ENCODE data around the gene TRAPPC6A. TPM values are rescaled to one million over a fixed set of nuclear protein-coding genes. Genes with fewer than 3 reads are reported as not detected.

The TRAPPC6A gene
- total and polyA plus RNA-seq, 2 experiments from 2014 or later: 29.4 to 74.7 TPM

DNA sequence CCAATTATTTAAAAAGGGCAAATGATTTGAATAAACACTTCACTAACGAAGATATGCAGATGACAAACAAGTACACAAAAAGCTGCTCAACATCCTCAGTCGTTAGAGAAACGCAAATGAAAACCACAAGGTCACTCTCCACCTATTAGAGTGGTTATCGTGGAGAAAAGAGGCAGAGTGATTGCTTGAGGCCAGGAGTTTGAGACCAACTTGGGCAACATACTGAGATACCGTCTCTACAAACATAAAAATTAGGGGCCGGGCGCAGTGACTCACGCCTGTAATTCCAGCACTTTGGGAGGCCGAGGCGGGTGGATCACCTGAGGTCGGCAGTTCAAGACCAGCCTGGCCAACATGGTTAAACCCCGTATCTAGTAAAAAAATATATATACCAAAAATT is 27.8 kb upstream of the TRAPPC6A start:
- Histone ChIP-seq H3K36me3 (ENCODE audit: insufficient read depth) (no peaks in the 10 kb centered on the region), H3K9me2 (ENCODE audit: insufficient read depth) (no peaks in the 10 kb centered on the region), H3K4me2 (no peak overlapping the region), H3K79me2 (replicated peaks; ENCODE audit: insufficient read depth) (no peaks in the 10 kb centered on the region), H3F3A (replicated peaks; ENCODE audit: low read depth) (no peaks in the 10 kb centered on the region), H3K27ac (ENCODE audit: low read depth) (no peak overlapping the region), H3K4me3 (no peak overlapping the region), H4K20me1 (replicated peaks; ENCODE audit: insufficient read depth) (no peaks in the 10 kb centered on the region), H2AFZ (no peak overlapping the region), H3K4me1 (ENCODE audit: insufficient read depth) (no peaks in the 10 kb centered on the region), H3K27me3 (ENCODE audit: insufficient read depth) (no peaks in the 10 kb centered on the region)
- no peaks in the 10 kb centered on the region; the same call in 2 of the 3 replicates for H3K4me1 Mint-ChIP-seq
- peaks cover 2% of the 10 kb centered on the region for H3K27me3 Mint-ChIP-seq (ENCODE audit: insufficient read depth, low read depth, poor library complexity)
- ATAC-seq: no peak
- DNase-seq (ENCODE audit: low spot score): no peak
- TF ChIP-seq, protein P1, sequence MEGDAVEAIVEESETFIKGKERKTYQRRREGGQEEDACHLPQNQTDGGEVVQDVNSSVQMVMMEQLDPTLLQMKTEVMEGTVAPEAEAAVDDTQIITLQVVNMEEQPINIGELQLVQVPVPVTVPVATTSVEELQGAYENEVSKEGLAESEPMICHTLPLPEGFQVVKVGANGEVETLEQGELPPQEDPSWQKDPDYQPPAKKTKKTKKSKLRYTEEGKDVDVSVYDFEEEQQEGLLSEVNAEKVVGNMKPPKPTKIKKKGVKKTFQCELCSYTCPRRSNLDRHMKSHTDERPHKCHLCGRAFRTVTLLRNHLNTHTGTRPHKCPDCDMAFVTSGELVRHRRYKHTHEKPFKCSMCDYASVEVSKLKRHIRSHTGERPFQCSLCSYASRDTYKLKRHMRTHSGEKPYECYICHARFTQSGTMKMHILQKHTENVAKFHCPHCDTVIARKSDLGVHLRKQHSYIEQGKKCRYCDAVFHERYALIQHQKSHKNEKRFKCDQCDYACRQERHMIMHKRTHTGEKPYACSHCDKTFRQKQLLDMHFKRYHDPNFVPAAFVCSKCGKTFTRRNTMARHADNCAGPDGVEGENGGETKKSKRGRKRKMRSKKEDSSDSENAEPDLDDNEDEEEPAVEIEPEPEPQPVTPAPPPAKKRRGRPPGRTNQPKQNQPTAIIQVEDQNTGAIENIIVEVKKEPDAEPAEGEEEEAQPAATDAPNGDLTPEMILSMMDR (conservative IDR thresholded peaks at IDR 0.05; ENCODE audit: low read depth in 2 of 2): no peak
- TF ChIP-seq, protein P2, sequence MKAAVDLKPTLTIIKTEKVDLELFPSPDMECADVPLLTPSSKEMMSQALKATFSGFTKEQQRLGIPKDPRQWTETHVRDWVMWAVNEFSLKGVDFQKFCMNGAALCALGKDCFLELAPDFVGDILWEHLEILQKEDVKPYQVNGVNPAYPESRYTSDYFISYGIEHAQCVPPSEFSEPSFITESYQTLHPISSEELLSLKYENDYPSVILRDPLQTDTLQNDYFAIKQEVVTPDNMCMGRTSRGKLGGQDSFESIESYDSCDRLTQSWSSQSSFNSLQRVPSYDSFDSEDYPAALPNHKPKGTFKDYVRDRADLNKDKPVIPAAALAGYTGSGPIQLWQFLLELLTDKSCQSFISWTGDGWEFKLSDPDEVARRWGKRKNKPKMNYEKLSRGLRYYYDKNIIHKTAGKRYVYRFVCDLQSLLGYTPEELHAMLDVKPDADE (IDR thresholded peaks at IDR 0.05): no peak
- TF ChIP-seq, protein P3, sequence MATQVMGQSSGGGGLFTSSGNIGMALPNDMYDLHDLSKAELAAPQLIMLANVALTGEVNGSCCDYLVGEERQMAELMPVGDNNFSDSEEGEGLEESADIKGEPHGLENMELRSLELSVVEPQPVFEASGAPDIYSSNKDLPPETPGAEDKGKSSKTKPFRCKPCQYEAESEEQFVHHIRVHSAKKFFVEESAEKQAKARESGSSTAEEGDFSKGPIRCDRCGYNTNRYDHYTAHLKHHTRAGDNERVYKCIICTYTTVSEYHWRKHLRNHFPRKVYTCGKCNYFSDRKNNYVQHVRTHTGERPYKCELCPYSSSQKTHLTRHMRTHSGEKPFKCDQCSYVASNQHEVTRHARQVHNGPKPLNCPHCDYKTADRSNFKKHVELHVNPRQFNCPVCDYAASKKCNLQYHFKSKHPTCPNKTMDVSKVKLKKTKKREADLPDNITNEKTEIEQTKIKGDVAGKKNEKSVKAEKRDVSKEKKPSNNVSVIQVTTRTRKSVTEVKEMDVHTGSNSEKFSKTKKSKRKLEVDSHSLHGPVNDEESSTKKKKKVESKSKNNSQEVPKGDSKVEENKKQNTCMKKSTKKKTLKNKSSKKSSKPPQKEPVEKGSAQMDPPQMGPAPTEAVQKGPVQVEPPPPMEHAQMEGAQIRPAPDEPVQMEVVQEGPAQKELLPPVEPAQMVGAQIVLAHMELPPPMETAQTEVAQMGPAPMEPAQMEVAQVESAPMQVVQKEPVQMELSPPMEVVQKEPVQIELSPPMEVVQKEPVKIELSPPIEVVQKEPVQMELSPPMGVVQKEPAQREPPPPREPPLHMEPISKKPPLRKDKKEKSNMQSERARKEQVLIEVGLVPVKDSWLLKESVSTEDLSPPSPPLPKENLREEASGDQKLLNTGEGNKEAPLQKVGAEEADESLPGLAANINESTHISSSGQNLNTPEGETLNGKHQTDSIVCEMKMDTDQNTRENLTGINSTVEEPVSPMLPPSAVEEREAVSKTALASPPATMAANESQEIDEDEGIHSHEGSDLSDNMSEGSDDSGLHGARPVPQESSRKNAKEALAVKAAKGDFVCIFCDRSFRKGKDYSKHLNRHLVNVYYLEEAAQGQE (IDR thresholded peaks at IDR 0.05; ENCODE audit: unreplicated experiment): no peak
- TF ChIP-seq, protein P4, sequence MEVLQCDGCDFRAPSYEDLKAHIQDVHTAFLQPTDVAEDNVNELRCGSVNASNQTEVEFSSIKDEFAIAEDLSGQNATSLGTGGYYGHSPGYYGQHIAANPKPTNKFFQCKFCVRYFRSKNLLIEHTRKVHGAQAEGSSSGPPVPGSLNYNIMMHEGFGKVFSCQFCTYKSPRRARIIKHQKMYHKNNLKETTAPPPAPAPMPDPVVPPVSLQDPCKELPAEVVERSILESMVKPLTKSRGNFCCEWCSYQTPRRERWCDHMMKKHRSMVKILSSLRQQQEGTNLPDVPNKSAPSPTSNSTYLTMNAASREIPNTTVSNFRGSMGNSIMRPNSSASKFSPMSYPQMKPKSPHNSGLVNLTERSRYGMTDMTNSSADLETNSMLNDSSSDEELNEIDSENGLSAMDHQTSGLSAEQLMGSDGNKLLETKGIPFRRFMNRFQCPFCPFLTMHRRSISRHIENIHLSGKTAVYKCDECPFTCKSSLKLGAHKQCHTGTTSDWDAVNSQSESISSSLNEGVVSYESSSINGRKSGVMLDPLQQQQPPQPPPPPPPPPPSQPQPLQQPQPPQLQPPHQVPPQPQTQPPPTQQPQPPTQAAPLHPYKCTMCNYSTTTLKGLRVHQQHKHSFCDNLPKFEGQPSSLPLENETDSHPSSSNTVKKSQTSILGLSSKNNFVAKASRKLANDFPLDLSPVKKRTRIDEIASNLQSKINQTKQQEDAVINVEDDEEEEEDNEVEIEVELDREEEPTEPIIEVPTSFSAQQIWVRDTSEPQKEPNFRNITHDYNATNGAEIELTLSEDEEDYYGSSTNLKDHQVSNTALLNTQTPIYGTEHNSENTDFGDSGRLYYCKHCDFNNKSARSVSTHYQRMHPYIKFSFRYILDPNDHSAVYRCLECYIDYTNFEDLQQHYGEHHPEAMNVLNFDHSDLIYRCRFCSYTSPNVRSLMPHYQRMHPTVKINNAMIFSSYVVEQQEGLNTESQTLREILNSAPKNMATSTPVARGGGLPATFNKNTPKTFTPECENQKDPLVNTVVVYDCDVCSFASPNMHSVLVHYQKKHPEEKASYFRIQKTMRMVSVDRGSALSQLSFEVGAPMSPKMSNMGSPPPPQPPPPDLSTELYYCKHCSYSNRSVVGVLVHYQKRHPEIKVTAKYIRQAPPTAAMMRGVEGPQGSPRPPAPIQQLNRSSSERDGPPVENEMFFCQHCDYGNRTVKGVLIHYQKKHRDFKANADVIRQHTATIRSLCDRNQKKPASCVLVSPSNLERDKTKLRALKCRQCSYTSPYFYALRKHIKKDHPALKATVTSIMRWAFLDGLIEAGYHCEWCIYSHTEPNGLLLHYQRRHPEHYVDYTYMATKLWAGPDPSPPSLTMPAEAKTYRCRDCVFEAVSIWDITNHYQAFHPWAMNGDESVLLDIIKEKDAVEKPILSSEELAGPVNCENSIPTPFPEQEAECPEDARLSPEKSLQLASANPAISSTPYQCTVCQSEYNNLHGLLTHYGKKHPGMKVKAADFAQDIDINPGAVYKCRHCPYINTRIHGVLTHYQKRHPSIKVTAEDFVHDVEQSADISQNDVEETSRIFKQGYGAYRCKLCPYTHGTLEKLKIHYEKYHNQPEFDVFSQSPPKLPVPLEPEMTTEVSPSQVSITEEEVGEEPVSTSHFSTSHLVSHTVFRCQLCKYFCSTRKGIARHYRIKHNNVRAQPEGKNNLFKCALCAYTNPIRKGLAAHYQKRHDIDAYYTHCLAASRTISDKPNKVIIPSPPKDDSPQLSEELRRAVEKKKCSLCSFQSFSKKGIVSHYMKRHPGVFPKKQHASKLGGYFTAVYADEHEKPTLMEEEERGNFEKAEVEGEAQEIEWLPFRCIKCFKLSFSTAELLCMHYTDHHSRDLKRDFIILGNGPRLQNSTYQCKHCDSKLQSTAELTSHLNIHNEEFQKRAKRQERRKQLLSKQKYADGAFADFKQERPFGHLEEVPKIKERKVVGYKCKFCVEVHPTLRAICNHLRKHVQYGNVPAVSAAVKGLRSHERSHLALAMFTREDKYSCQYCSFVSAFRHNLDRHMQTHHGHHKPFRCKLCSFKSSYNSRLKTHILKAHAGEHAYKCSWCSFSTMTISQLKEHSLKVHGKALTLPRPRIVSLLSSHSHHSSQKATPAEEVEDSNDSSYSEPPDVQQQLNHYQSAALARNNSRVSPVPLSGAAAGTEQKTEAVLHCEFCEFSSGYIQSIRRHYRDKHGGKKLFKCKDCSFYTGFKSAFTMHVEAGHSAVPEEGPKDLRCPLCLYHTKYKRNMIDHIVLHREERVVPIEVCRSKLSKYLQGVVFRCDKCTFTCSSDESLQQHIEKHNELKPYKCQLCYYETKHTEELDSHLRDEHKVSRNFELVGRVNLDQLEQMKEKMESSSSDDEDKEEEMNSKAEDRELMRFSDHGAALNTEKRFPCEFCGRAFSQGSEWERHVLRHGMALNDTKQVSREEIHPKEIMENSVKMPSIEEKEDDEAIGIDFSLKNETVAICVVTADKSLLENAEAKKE (CRISPR knock-in tag; IDR thresholded peaks at IDR 0.05): no peak
- no peak for TF ChIP-seq EZH2 (IDR thresholded peaks at IDR 0.05; ENCODE audit: low read depth, unreplicated experiment)
- no peak for TF ChIP-seq JUNB (IDR thresholded peaks at IDR 0.05; ENCODE audit: unreplicated experiment)
- no peak for TF ChIP-seq STAT1 (IDR thresholded peaks at IDR 0.05; ENCODE audit: unreplicated experiment)
- no peak for TF ChIP-seq POLR2AphosphoS5 (IDR thresholded peaks at IDR 0.05; ENCODE audit: low read depth)
- TF ChIP-seq ZNF331 (CRISPR knock-in tag; IDR thresholded peaks at IDR 0.05; ENCODE audit: low read depth): no peak
- no peak for TF ChIP-seq CREB1 (CRISPR knock-in tag; IDR thresholded peaks at IDR 0.05; ENCODE audit: low read depth)
- no peak for TF ChIP-seq ZNF114 (CRISPR knock-in tag; IDR thresholded peaks at IDR 0.05)
- TF ChIP-seq EZH2phosphoT487 (IDR thresholded peaks at IDR 0.05; ENCODE audit: unreplicated experiment): no peak
- no peaks in the 10 kb centered on the region for H3K9me3 Mint-ChIP-seq
- no peak overlapping the region for H3K4me3 Mint-ChIP-seq
- no peak overlapping the region for H3K27ac Mint-ChIP-seq
- H3K36me3 Mint-ChIP-seq (ENCODE audit: low read depth): no peaks in the 10 kb centered on the region
